A673 (cell line): ENCODE results near the gene TFF1.

Experiments used
- EZH2 ChIP-seq: fragments of 200-600 bp; sonication (generic); IDR thresholded peaks from 2 replicates; pipeline ENCODE4 v1.6.1; 2017; ENCODE audit warnings: borderline replicate concordance, low read depth, mild to moderate bottlenecking, mixed read lengths, antibody characterized with exemption, low read length; ENCODE audit not compliant: poor library complexity, severe bottlenecking
- TF ChIP-seq, protein P1 (sequence below): fragments of 300-800, 200-600 bp; sonication (generic); conservative IDR thresholded peaks from 2 replicates; pipeline ENCODE4 v1.5.1; 2017; ENCODE audit warnings: low read depth, mild to moderate bottlenecking, antibody characterized with exemption, low read length, moderate library complexity, mixed read lengths

DNA sequence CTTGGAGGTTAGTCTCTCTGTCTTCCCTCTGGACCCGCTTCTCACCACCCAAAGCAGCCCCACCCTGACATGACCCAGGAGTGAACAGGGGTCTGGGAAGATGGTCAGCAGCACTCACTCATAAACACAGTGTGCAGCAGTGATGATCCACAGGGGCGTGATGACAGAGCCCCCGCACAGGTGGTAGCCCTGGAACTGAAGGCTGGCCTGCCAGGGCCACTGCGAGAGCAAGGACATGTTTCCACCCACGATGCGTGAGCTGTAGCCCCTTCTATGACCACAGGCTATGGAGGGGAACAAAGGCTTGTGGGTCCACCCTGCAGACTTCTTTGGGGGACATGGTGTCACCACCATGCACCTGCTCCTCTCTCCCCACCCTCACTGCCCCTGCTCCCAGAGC, 16.6 kb upstream of the TFF1 start:
- TF ChIP-seq, protein P1, sequence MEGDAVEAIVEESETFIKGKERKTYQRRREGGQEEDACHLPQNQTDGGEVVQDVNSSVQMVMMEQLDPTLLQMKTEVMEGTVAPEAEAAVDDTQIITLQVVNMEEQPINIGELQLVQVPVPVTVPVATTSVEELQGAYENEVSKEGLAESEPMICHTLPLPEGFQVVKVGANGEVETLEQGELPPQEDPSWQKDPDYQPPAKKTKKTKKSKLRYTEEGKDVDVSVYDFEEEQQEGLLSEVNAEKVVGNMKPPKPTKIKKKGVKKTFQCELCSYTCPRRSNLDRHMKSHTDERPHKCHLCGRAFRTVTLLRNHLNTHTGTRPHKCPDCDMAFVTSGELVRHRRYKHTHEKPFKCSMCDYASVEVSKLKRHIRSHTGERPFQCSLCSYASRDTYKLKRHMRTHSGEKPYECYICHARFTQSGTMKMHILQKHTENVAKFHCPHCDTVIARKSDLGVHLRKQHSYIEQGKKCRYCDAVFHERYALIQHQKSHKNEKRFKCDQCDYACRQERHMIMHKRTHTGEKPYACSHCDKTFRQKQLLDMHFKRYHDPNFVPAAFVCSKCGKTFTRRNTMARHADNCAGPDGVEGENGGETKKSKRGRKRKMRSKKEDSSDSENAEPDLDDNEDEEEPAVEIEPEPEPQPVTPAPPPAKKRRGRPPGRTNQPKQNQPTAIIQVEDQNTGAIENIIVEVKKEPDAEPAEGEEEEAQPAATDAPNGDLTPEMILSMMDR: no peak
- TF ChIP-seq EZH2: no peak
